Erythroblast (primary cell): Measurements from ENCODE around the gene WDR90.

Experiments
- GATA1 ChIP-seq: IDR thresholded peaks from 2 replicates; pipeline ENCODE4 v1.6.1; 2011; ENCODE audit warnings: low read depth, mild to moderate bottlenecking, control low read depth, low read length, moderate library complexity
- POLR2A ChIP-seq: IDR thresholded peaks from 2 replicates; pipeline ENCODE4 v1.6.1; 2011; ENCODE audit warnings: mild to moderate bottlenecking, low read length

DNA sequence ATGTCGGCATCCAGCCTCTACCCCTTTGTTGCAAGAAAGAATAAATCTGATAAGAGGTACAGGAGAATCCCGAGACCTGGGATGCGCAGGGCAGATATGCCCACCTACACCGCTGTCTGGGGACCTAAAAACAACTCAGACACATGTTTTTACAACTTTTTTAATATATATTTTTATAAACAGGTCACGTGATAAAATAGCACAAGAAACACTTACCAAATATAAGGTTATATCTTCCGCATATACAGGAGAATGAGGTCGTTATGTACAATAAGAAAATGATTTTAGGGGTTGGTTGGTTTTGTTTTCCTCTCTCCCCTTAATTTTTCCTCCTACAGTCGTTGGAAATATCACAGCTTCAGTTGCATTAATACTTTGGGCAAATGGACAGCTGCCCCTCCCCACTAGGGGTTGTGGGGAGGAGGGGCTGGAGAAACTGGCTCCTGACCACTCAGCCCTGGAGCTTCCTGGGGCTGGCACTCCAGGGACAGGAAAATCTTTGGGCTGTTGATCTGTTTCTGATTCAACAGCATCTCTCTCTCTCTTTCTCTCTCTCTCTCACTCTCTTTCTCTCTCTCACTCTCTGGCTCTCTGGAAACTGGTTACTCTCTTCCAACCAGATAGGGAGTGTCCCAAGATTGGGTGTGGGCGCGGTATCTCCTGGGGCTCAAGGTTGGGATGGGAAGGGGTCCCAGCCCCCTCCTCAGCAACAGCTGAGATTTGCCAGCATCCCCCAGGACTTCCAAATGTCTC is 43.4 kb downstream of the WDR90 start:
- no peak for TF ChIP-seq POLR2A
- no peak for TF ChIP-seq GATA1
